Ishikawa (cell line): Measurements from ENCODE around the gene CLEC18A.

Experiments
- CEBPB ChIP-seq: IDR thresholded peaks from 2 replicates; pipeline ENCODE4 v1.6.1; 2012
- EGR1 ChIP-seq: IDR thresholded peaks from 2 replicates; pipeline ENCODE4 v1.6.1; 2012
- TAF1 ChIP-seq: IDR thresholded peaks from 2 replicates; pipeline ENCODE4 v1.6.1; 2012; ENCODE audit warnings: low read depth, mild to moderate bottlenecking

DNA sequence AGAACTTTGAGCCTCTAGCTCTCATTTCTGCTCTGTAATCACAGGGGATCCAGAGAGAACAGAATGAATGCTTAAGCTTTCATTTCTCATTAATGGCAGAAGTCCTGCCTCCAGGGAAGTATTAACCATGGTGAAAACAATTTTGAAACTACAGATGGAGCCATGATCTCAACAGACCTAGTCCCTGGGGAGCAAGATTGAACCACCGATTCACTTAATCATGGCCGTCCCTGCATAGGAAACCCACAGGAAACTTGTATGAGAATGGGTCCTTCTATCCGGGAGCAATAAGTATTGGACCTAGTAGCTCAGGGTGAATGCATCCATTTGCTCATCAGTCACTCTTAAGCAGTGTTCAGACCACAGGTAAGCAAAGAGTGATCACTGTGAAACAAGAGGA is 40.2 kb upstream of the CLEC18A start:
- TF ChIP-seq EGR1, result no peak
- no peak for TF ChIP-seq CEBPB
- no peak for TF ChIP-seq TAF1
